GM13977 (cell line): ENCODE data around the gene LAIR1.

Experiments
- DNase-seq: peaks from one replicate; pipeline ENCODE4 v3.0.0; 2012; ENCODE audit warnings: low spot score
- CTCF ChIP-seq: IDR thresholded peaks from 2 replicates; pipeline ENCODE4 v1.5.1; 2012; ENCODE audit warnings: mild to moderate bottlenecking, control low read depth; ENCODE audit not compliant: insufficient read depth; ENCODE audit errors: extremely low read depth, missing control alignments
- in situ Hi-C: fragments of 300-500 bp; cut with MboI; formaldehyde crosslinking; loops from one replicate; pipeline ENCODE4 v1.12.0; 2022; ENCODE audit warnings: low sequenced_read_pairs, low pct_unique_long_range_greater_than_20kb, mixed read lengths, inconsistent platforms; ENCODE audit not compliant: unreplicated experiment

The LAIR1 gene

GRCh38 chr19:54341295-54341694 is 23.4 kb downstream of the LAIR1 start:
- in situ Hi-C loops, result no loop called here
- TF ChIP-seq CTCF, result no peak
- DNase-seq, result no peak

GRCh38 chr19:54339646-54340358 is 24.9 kb downstream of the LAIR1 start:
- no peak for DNase-seq
- TF ChIP-seq CTCF, result no peak
- in situ Hi-C loops, result no loop called here

GRCh38 chr19:54338521-54338920 is 26.2 kb downstream of the LAIR1 start:
- no peak for TF ChIP-seq CTCF
- DNase-seq, result no peak
- in situ Hi-C loops, result no loop called here

GRCh38 chr19:54337858-54338230 is 26.9 kb downstream of the LAIR1 start:
- in situ Hi-C loops, result no loop called here

GRCh38 chr19:54336893-54337857 is 27.6 kb downstream of the LAIR1 start:
- in situ Hi-C loops, result no loop called here

More at GRCh38 chr19:54337858-54338230, 26.9 kb downstream of the LAIR1 start:
- no peak for DNase-seq
- no peak for TF ChIP-seq CTCF

More at GRCh38 chr19:54336893-54337857, 27.6 kb downstream of the LAIR1 start:
- no peak for TF ChIP-seq CTCF
- DNase-seq, result no peak
